Activated naive CD8-positive, alpha-beta T cell treated with anti-CD3 and anti-CD28 coated beads for 36 hours (primary cell): Measurements from ENCODE around the gene CACHD1. TPM values are rescaled to one million over a fixed set of nuclear protein-coding genes. Genes with fewer than 3 reads are reported as not detected.

ENCODE experiments used
- DNase-seq: peaks from one replicate; pipeline ENCODE4 v3.0.0; 2021
- H3K27ac Mint-ChIP-seq: one replicate; pipeline ENCODE4 v1.8.0; 2022; ENCODE audit warnings: mild to moderate bottlenecking, moderate library complexity, mixed read lengths
- H3K27me3 Mint-ChIP-seq: one replicate; pipeline ENCODE4 v1.8.0; 2022; ENCODE audit warnings: mild to moderate bottlenecking, mixed read lengths
- H3K36me3 Mint-ChIP-seq: one replicate; pipeline ENCODE4 v1.8.0; 2021; ENCODE audit warnings: mild to moderate bottlenecking, mixed read lengths
- H3K4me1 Mint-ChIP-seq: one replicate; pipeline ENCODE4 v1.8.0; 2021; ENCODE audit warnings: mixed read lengths
- H3K4me3 Mint-ChIP-seq: one replicate; pipeline ENCODE4 v1.8.0; 2022; ENCODE audit warnings: mild to moderate bottlenecking, moderate library complexity, mixed read lengths
- H3K9me3 Mint-ChIP-seq: one replicate; pipeline ENCODE4 v1.8.0; 2022; ENCODE audit warnings: mixed read lengths
- total RNA-seq, 2 experiments: library from RNA; stranded (reverse); gene quantifications; one replicate each; pipeline ENCODE4 v1.2.3, GENCODE V29; 2021

The CACHD1 gene
- total RNA-seq, 2 experiments from 2014 or later = 3.3 to 3.4 TPM

GRCh38 chr1:64466033-64466432 lies 3.9 kb upstream of the CACHD1 start:
- Mint-ChIP-seq H3K4me1 (peaks cover 7% of the 10 kb centered on the region), H3K27me3 (peaks cover 32% of the 10 kb centered on the region), H3K36me3 (no peaks in the 10 kb centered on the region), H3K9me3 (no peaks in the 10 kb centered on the region), H3K27ac (no peak overlapping the region), H3K4me3 (no peak overlapping the region)
- no peak for DNase-seq

GRCh38 chr1:64469116-64469976 lies 583 bp upstream of the CACHD1 start:
- H3K4me3 Mint-ChIP-seq = peak overlapping the region; percentile 69
- H3K4me1 Mint-ChIP-seq = peaks cover 22% of the 10 kb centered on the region
- H3K27ac Mint-ChIP-seq = no peak overlapping the region
- no peaks in the 10 kb centered on the region for H3K9me3 Mint-ChIP-seq
- no peak for DNase-seq
- peaks cover 40% of the 10 kb centered on the region for H3K27me3 Mint-ChIP-seq
- H3K36me3 Mint-ChIP-seq = no peaks in the 10 kb centered on the region

- no peaks in the 10 kb centered on the region for H3K9me3 Mint-ChIP-seq
- peak overlapping the region; percentile 93 for H3K4me3 Mint-ChIP-seq
- peak overlapping the region; percentile 80 for H3K27ac Mint-ChIP-seq
- peaks cover 40% of the 10 kb centered on the region for H3K27me3 Mint-ChIP-seq
- peaks cover 23% of the 10 kb centered on the region for H3K4me1 Mint-ChIP-seq
- DNase-seq = no peak
- no peaks in the 10 kb centered on the region for H3K36me3 Mint-ChIP-seq
Measured at GRCh38 chr1:64470665-64471217, 812 bp downstream of the CACHD1 start.

GRCh38 chr1:64471218-64472039 lies 1.5 kb downstream of the CACHD1 start:
- Mint-ChIP-seq H3K9me3 (no peaks in the 10 kb centered on the region), H3K4me1 (peaks cover 25% of the 10 kb centered on the region), H3K36me3 (no peaks in the 10 kb centered on the region), H3K27me3 (peaks cover 40% of the 10 kb centered on the region), H3K4me3 (peak overlapping the region; percentile 93), H3K27ac (peak overlapping the region; percentile 80)
- DNase-seq = peak; percentile 43

GRCh38 chr1:64472040-64472376 lies 2.1 kb downstream of the CACHD1 start:
- no peaks in the 10 kb centered on the region for H3K9me3 Mint-ChIP-seq
- H3K27ac Mint-ChIP-seq = no peak overlapping the region
- H3K36me3 Mint-ChIP-seq = no peaks in the 10 kb centered on the region
- peaks cover 40% of the 10 kb centered on the region for H3K27me3 Mint-ChIP-seq
- no peak for DNase-seq
- peak overlapping the region; percentile 93 for H3K4me3 Mint-ChIP-seq
- H3K4me1 Mint-ChIP-seq = peaks cover 31% of the 10 kb centered on the region

- Mint-ChIP-seq H3K27me3 (peaks cover 33% of the 10 kb centered on the region), H3K4me3 (no peak overlapping the region), H3K36me3 (no peaks in the 10 kb centered on the region), H3K27ac (no peak overlapping the region), H3K9me3 (no peaks in the 10 kb centered on the region), H3K4me1 (peaks cover 31% of the 10 kb centered on the region)
- no peak for DNase-seq
Measured at GRCh38 chr1:64472805-64473204, 2.9 kb downstream of the CACHD1 start.

DNA sequence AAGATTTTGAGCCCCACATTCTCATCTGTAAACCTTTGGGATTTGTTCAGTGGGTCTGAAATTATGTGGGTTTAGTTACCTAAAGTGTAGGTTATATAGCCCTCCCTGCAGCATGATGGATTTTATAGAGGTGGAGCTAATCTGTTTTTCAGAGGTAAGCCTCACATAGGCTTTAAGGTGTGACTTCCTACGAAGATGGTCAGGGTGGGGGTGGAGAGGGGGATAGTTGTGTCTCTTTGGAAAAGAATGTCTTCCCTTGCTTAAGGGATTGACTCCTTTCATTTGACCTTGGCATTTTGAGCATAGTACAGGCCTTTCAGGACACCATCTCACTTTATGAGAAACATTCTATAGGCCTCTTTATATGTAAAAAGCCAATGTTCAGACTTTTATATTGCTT lies 3.4 kb downstream of the CACHD1 start:
- Mint-ChIP-seq H3K27ac (no peak overlapping the region), H3K9me3 (no peaks in the 10 kb centered on the region), H3K4me3 (no peak overlapping the region), H3K4me1 (peaks cover 31% of the 10 kb centered on the region), H3K27me3 (peaks cover 30% of the 10 kb centered on the region), H3K36me3 (no peaks in the 10 kb centered on the region)
- no peak for DNase-seq

DNA sequence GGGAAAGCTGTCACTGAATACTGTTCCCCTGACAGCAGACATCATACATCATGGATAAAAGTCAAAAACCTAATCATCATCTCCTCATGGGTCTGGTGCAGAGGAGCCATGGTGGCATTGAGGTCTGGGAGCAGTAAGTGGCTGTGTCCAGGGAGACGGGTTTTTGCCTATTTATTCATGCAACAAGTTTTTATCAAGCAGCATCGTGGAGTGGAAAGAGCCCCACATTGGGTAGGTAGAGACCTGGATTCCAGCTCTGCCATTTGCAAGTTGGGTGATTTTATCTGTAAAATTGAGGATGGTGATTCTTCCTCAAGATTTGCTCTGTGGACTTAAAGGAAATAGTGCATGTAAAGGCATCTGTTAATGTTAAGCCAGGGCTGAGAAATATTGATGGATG lies 4.2 kb downstream of the CACHD1 start:
- Mint-ChIP-seq H3K4me3 (no peak overlapping the region), H3K27ac (no peak overlapping the region), H3K9me3 (no peaks in the 10 kb centered on the region), H3K27me3 (peaks cover 22% of the 10 kb centered on the region), H3K36me3 (no peaks in the 10 kb centered on the region), H3K4me1 (peaks cover 31% of the 10 kb centered on the region)
- no peak for DNase-seq

DNA sequence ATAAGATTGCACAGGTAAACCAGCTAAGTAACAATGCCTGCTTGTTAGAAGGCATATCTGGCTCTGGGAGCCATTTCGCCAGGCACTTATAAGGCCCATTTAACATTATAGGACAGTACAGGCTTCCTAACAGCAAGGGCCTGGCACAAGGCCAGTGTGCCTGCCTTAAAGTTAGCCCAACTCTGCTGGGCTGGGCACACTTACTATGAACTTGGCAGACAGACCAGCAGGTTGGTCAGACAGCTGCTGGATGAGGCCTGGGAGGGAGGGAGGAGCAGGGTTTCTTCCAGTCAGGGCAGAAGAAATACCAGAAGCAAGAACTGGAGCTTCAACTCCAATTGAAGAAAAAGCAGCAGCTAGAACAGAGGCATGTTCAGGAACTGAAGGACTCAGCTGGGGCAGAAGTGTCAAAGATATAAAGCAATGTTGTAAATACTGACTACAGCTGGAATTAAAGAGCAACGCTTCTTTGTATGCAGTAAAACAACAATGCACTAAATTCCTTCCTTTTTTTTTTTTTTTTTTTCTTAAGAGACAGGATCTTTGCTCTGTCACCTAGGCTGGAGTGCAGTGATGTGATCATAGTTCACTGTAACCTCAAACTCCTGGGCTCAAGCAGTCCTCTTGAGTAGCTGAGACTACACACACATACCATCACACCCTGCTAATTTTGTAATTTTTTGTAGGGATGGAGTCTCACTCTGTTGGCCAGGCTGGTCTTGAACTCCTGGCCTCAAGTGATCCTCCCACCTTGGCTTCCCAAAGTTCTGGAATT lies 4.9 kb downstream of the CACHD1 start:
- DNase-seq = no peak
- Mint-ChIP-seq H3K36me3 (no peaks in the 10 kb centered on the region), H3K9me3 (no peaks in the 10 kb centered on the region), H3K27ac (no peak overlapping the region), H3K27me3 (peaks cover 17% of the 10 kb centered on the region), H3K4me1 (peaks cover 27% of the 10 kb centered on the region), H3K4me3 (no peak overlapping the region)

GRCh38 chr1:64476251-64476952 lies 6.5 kb downstream of the CACHD1 start:
- peaks cover 24% of the 10 kb centered on the region for H3K4me1 Mint-ChIP-seq
- H3K4me3 Mint-ChIP-seq = no peak overlapping the region
- no peaks in the 10 kb centered on the region for H3K9me3 Mint-ChIP-seq
- H3K27me3 Mint-ChIP-seq = peaks cover 10% of the 10 kb centered on the region
- no peaks in the 10 kb centered on the region for H3K36me3 Mint-ChIP-seq
- no peak overlapping the region for H3K27ac Mint-ChIP-seq
- DNase-seq = no peak

- Mint-ChIP-seq H3K27ac (no peak overlapping the region), H3K36me3 (no peaks in the 10 kb centered on the region), H3K4me3 (no peak overlapping the region), H3K4me1 (peaks cover 14% of the 10 kb centered on the region), H3K27me3 (no peaks in the 10 kb centered on the region), H3K9me3 (no peaks in the 10 kb centered on the region)
- no peak for DNase-seq
Measured at GRCh38 chr1:64478594-64479470, 8.9 kb downstream of the CACHD1 start.

GRCh38 chr1:64479874-64480273 lies 9.9 kb downstream of the CACHD1 start:
- no peaks in the 10 kb centered on the region for H3K9me3 Mint-ChIP-seq
- H3K4me3 Mint-ChIP-seq = no peak overlapping the region
- no peak overlapping the region for H3K27ac Mint-ChIP-seq
- peaks cover 16% of the 10 kb centered on the region for H3K4me1 Mint-ChIP-seq
- no peaks in the 10 kb centered on the region for H3K36me3 Mint-ChIP-seq
- H3K27me3 Mint-ChIP-seq = no peaks in the 10 kb centered on the region
- no peak for DNase-seq

- Mint-ChIP-seq H3K9me3 (no peaks in the 10 kb centered on the region), H3K27ac (no peak overlapping the region)
Measured at GRCh38 chr1:64480999-64481772, 11.3 kb downstream of the CACHD1 start.

More at GRCh38 chr1:64480999-64481772, 11.3 kb downstream of the CACHD1 start:
- Mint-ChIP-seq H3K4me1 (peaks cover 16% of the 10 kb centered on the region), H3K36me3 (no peaks in the 10 kb centered on the region), H3K4me3 (no peak overlapping the region), H3K27me3 (no peaks in the 10 kb centered on the region)
- DNase-seq = no peak
